NCI-H1105 treated with DMSO at 0.1 percent for 48 hours (cell line): ENCODE data around the gene CEP41.
A peak's percentile ranks its signal among the peaks of the same experiment; 100 is the strongest.
"Not testable (repeated sequence)": the region's sequence is repeated elsewhere in the genome, so short reads cannot be mapped to it uniquely, and the experiment has no call there.

Experiments
- DNase-seq: peaks from one replicate; lab custom pipeline; 2025; lab: John Stamatoyannopoulos, UW

CEP41 gene

DNA sequence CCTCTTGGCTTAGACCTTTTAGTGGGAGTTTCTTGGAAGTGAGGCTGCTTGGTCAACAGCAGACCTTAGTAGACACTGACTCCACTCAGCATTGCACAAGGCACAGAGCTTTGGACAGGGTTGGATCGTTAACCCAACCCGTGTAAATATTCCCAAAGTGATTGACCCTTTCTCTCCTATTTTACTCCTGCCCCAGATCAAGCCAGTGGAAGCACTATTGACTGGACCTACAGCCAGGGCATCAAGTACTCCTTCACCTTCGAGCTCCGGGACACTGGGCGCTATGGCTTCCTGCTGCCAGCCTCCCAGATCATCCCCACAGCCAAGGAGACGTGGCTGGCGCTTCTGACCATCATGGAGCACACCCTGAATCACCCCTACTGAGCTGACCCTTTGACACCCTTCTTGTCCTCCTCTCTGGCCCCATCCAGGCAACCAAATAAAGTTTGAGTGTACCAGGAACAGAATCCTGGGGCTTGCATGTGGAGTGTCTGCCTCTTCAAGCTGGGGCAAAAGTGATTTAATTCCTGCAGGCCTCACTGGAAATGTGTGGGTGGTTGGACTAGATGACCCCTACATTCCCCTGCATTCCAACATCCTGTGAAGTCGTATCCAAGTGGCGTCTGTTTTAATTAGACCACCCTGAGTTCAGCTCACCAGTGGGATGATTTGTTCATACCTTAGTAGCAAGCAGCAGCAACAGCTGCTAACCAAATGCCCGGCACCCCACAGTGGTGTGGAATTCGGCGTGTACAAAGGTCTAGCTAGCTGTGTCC lies 53.0 kb downstream of the CEP41 start:
- DNase-seq: no peak

- no peak for DNase-seq
Observed at GRCh38 chr7:130387306-130387627, 53.5 kb downstream of the CEP41 start.

DNA sequence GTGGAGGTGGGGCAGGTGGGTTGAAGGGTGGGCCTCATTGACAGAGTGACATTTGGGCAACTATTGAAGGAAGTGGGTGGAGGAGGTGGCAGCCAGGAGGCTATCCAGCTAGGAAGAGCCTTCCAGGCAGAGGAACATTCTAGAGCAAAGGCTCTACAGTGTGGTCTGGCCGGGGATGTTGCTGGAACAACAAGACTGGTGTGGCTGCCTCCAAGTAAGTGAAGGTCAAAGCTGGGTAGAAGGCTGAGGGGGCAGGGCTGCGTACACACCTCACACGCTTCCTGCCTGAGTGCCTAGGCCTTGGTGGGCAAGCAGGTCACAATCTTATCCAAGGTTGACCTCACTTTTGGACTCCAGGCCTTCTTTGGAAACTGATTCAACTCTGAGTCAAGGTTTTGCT lies 53.9 kb downstream of the CEP41 start:
- DNase-seq: no peak

DNA sequence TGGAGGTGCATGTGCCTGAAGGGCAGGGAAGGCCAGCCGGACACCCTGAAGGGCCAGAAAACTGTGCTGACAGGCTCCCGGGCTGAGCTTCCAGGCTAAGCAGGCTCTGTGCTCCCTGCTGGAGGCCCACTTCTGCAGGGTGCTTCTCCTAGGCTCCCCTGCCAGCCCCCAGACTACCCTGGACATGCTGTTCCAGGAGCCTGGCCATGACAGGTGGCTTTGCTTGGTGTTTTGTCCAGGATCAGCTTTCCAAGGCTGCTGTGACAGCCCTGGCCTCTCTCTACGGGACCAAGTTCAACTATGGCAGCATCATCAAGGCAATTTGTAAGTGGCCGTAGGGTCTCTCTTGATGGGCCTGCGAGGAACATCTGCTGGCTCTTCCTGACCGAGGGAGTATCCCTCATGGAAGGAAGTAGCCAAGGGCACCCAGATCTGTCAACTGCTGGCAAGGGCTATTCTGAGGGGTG lies 55.2 kb downstream of the CEP41 start:
- no peak for DNase-seq

DNA sequence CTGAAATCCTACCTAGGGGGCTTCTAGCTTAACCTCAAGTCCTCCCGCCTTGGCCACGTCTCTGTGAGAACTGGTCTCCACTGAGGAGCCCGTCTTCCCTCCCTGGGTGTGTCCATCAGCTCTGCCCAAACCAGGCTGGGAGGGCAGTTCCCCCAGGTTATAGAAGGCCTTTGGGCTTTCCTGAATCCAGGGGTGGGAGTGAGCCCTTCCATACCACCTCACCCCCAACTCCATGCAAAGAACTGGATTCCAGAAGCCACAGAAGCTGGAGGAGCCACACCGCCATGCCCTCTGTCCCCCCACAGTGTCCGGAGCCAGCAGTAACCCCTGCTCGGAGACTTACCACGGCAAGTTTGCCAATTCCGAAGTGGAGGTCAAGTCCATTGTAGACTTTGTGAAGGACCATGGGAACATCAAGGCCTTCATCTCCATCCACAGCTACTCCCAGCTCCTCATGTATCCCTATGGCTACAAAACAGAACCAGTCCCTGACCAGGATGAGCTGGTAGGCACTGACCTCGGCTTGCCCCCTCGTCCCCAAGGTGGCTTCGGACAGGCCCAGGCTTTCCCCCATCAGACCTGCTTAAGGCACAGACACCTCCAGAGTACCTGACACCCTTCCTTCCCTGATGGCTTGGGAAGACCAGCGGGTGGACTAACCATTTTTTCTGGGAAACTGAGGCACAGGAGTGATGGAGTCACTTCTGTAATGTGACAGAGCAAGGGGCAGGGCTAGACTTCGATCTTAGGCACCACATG lies 55.8 kb downstream of the CEP41 start:
- no peak for DNase-seq

DNA sequence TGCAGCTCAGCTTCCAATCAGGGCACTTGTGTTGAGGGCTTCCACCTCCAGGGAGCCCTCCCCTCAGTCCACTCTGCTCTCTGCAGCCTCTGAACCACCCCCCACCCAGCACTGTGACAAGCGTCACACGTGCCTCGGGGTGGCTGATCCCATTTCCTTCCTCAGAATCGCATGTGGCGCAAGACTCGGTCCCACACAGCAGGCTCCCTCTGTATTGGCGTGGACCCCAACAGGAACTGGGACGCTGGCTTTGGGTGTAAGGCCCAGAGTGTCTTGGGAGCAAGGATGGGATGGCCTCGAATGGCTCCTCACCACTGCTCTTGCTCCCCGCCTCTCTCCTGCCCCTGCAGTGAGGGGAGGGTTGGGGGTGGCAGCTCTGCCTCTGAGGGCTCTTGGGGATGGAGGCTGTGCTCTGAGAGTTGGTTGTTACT lies 56.4 kb downstream of the CEP41 start:
- DNase-seq: no peak

DNA sequence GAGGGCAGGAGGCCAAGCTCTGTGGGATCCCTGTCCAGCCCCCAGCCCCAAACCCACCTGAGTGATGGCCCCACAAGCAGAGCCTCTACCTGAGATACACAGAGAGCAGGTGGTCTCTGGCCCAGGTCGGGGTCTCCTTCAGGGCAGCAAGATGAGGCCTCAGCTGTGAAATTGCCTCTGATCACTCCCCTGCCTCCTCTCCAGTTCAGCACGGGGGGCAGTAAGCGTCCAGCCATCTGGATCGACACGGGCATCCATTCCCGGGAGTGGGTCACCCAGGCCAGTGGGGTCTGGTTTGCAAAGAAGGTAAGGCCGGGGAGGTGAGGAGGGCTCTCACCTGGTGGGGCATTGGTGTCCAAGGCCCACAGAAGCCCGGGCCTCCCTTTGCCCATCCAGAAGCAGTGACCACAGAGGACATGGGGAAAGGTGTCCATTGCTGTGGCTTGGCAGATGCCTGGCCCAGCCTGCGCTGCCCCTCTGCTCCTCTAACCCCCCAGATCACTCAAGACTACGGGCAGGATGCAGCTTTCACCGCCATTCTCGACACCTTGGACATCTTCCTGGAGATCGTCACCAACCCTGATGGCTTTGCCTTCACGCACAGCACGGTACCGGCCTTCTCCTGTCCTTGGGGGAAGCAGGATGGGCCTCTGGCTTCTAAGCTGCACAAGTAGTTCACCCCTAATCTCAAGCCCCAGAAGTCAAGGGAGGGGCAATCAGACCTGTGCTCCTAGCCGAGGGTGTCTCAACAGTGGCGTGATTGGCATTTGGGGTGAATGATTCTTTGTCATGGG lies 57.4 kb downstream of the CEP41 start:
- no peak for DNase-seq

- DNase-seq: no peak
Observed at GRCh38 chr7:130381468-130382312, 59.1 kb downstream of the CEP41 start.

- DNase-seq: no peak
Observed at GRCh38 chr7:130380861-130381455, 59.9 kb downstream of the CEP41 start.

- DNase-seq: no peak
Observed at GRCh38 chr7:130379921-130380860, 60.6 kb downstream of the CEP41 start, which contains the start of gene CPA1. TSS of gene CPA1 (plus strand) at chr7:130380494. CDS start at chr7:130380521, 27 bp downstream.

GRCh38 chr7:130379532-130379920 lies 61.3 kb downstream of the CEP41 start:
- no peak for DNase-seq

DNA sequence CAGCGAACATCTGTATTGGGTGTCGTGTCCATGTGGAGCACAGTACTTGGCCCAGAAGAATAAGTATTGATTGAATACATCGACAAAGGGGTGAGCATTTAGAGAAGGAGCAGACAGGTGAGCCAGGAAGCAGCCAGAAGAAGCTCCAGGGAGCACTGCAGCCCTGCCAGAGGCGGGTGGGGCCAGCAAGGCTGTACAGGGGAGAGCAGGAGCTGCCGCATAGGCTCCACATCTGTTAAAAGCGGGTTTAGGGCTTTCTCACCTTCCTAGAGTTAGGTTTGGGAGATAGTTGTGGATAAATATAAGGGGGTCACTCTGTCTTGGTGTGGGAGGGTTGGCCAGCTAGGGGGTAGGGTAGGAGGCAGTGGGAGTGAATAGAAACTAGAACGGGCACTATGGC lies 61.8 kb downstream of the CEP41 start:
- no peak for DNase-seq

- DNase-seq: no peak
Observed at GRCh38 chr7:130377178-130377577, 63.6 kb downstream of the CEP41 start.

GRCh38 chr7:130376461-130376860 lies 64.4 kb downstream of the CEP41 start:
- not testable (repeated sequence) for DNase-seq

DNA sequence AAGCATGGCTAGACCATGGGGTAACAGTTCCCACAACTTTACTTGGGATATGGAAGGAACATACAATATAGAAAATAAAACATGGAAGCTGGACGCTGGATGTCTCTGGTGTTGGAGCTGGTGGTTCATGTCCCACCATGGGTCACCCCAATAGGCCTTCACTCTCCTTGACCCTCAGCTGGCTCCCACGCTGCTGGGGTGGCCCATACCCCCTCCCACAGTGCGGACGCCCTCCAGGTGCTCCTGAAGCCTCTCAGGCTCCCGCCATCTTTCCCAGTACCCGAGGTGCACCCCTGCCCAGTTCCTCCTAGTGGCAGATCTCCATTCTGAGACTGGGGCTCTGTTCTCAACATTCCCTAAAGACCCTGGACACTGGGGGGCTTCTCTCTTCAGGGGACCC lies 66.3 kb downstream of the CEP41 start:
- DNase-seq: no peak

DNA sequence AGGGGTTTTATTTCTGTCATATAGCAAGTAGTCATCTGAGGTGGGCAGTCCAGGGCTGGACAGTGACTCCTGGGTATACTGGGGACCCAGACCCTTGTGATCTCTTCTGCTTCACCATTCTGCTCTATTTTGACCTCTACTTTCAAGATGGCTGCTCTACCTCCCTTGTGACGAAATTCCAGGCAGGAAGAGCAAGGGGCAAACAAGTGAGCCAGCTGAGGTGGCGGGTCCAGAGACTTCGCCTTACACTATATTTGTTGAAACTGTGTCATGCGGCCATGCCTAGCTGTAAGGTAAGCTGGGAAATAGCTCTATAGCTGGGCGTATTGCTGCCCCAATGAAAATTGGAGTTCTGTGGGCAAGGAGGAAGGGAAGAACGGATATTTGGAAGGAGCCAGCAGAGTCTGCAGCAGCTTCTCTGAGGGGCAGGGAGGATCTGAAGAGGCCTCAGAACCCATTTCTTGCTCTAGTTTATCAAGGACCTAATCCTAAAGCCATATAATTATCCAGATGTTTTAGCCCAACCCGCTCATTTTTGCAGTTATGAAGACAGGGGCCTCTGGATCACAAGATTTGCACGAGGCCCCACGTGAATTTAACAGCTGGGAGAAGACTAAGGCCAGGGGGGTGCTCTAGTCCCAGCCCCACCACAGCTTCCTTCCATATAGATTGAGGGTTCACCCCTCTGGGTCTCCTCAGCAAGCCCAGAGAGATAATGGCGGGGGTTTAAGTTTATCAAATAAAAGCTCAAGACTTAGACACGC lies 68.2 kb downstream of the CEP41 start:
- DNase-seq: no peak

DNA sequence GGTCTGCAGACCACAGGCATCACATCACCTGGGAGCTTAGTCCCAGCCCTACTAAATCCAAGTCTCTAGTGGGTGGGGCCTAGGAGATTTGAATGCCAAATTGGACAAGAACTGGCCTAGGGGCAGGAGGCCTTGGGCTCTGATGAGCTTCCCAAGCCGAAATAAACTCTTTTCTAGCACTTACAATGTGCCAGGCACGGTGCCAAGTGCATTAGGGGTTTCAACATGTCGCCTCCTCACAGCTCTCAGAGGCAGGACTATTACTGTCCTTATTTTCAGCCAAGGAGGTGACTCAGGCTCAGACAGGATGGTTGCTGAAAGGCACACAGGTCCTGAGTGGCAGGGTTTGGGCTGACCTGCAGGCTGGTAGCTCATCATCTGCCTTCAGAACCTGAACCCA lies 69.8 kb downstream of the CEP41 start:
- DNase-seq: peak; percentile 35

DNA sequence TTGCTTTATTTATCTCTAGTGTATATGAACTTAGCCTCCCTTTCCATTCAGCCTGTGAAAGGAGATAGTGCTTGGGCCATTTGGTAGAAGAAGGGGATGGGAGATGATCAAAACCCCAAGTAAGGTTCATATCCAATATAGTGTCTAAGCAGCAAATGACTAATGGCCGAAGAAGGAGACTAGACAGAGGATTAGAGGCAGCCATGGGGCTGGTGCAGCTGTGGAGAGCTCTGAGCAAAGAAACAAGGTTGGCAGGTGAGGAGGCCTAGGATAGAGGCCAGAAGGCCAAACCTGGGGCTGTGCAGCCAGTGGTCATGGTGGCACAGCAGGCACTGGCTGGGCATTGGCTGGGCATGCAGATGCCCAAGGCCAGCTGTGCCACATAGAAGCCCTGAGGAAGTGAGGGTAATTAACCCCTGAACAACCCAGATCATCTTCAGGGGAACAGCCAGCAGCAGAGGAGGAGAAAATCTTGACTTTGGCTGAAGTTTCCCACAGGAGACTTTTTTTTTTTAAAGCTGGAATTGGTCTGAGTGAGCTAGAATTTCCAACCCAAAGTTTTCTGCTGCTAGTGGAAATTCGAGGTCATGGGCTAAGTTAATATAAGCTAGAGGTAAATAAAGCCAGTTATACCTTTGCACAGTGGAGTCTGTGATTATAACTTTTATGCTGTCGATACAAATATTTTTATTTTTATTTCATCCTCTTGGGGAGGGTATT lies 70.8 kb downstream of the CEP41 start:
- DNase-seq: no peak
